ENCODE results near the gene NINL.

Gene NINL

GRCh38 chr20:25500880-25501351 is 84.4 kb downstream of the NINL start:
- DNase-seq (ENCODE audit: low read depth) = no peak

GRCh38 chr20:25499855-25500434 is 85.4 kb downstream of the NINL start:
- DNase-seq (ENCODE audit: low read depth) = no peak

GRCh38 chr20:25499031-25499430 is 86.3 kb downstream of the NINL start:
- no peak for DNase-seq (ENCODE audit: low read depth)

- no peak for DNase-seq (ENCODE audit: low read depth)
Observed at GRCh38 chr20:25498280-25498606, 87.1 kb downstream of the NINL start.

- no peak for DNase-seq (ENCODE audit: low read depth)
Observed at GRCh38 chr20:25497586-25498279, 87.6 kb downstream of the NINL start.

GRCh38 chr20:25496968-25497401 is 88.3 kb downstream of the NINL start:
- DNase-seq (ENCODE audit: low read depth) = no peak

- DNase-seq (ENCODE audit: low read depth) = no peak
Observed at GRCh38 chr20:25496165-25496967, 89.0 kb downstream of the NINL start.

GRCh38 chr20:25495189-25495824 is 90.0 kb downstream of the NINL start:
- no peak for DNase-seq (ENCODE audit: low read depth)

GRCh38 chr20:25494506-25495188 is 90.7 kb downstream of the NINL start:
- DNase-seq (ENCODE audit: low read depth) = no peak

- DNase-seq (ENCODE audit: low read depth) = no peak
Observed at GRCh38 chr20:25493748-25494505, 91.4 kb downstream of the NINL start.

- DNase-seq (ENCODE audit: low read depth) = no peak
Observed at GRCh38 chr20:25493137-25493536, 92.2 kb downstream of the NINL start.

- no peak for DNase-seq (ENCODE audit: low read depth)
Observed at GRCh38 chr20:25491446-25492038, 93.8 kb downstream of the NINL start.

- DNase-seq (ENCODE audit: low read depth) = no peak
Observed at GRCh38 chr20:25490656-25491445, 94.5 kb downstream of the NINL start.

- no peak for DNase-seq (ENCODE audit: low read depth)
Observed at GRCh38 chr20:25489221-25489871, 96.0 kb downstream of the NINL start.

- no peak for DNase-seq (ENCODE audit: low read depth)
Observed at GRCh38 chr20:25487975-25488374, 97.4 kb downstream of the NINL start.

GRCh38 chr20:25487306-25487705 is 98.0 kb downstream of the NINL start:
- DNase-seq (ENCODE audit: low read depth) = no peak

- DNase-seq (ENCODE audit: low read depth) = no peak
Observed at GRCh38 chr20:25486377-25486776, 99.0 kb downstream of the NINL start.

- no peak for DNase-seq (ENCODE audit: low read depth)
Observed at GRCh38 chr20:25485872-25486271, 99.5 kb downstream of the NINL start.

GRCh38 chr20:25484911-25485511 is 100.3 kb downstream of the NINL start:
- DNase-seq (ENCODE audit: low read depth) = no peak
